Left lobe of liver (tissue), 2 donors: ENCODE data around the gene BAX. TPM values are rescaled to one million over a fixed set of nuclear protein-coding genes. Genes with fewer than 3 reads are reported as not detected.
A peak's percentile ranks its signal among the peaks of the same experiment; 100 is the strongest.

Experiments used
- ATAC-seq: fragments of 200-7000 bp; cut with Tn5 transposase; one replicate; pipeline ENCODE4 v1.9.1; 2020; ENCODE audit warnings: mild to moderate bottlenecking, moderate library complexity
- DNase-seq: peaks from one replicate; pipeline ENCODE4 v3.0.0-alpha.2; 2020; ENCODE audit warnings: low spot score
- total RNA-seq: library from RNA; stranded (reverse); gene quantifications from one replicate; pipeline ENCODE4 v1.2.1, GENCODE V29; 2021
- donor health status: DM: no; HTN: no; CAD: no; lungs with moderate emphysema.
- donor health status: DM: no; HTN: yes; CAD: no.

Gene BAX
- total RNA-seq, 1 donor from 2014 or later, result 18.9 TPM

DNA sequence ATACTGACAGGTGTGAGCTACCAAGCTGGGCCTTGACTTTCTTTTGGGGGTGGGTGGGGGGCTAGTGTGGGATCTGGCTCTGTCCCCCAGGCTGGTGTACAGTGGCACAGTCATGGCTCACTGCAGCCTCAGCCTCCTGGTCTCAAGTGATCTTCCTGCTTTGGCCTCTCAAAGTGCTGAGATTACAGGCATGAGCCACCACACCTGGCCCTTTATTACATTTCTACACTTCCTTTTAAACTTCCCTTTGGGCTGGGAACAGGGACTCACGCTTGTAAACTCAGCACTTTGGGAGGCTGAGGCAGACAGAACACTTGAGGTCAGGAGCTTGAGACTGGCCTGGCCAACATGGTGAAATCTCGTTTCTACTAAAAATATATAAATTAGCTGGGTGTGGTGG is 22.4 kb downstream of the BAX start:
- no peak for ATAC-seq
- no peak for DNase-seq

- ATAC-seq, result no peak
- DNase-seq, result no peak
These were observed 27.6 kb downstream of the BAX start for GRCh38 chr19:48982280-48982679.

DNA sequence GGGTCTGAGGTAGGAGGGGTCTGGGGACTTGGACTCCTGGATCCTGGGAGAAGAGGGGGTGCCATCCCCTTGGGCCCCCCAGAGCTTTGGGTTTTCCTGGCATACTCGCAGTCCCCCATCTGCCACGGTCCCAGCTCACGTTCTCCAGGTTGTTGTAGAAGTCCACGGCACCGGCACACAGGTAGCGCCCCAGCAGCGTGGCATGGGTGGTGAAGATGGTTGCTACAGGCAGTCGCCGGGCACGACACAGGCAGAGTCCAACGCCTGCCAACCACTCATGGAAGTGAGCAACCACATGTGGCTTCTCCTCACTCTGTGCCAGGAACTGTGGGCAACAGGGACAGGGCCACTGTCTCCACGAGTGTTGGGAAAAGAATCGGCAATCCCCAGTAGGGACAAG is 31.0 kb downstream of the BAX start:
- DNase-seq, result no peak
- no peak for ATAC-seq

DNA sequence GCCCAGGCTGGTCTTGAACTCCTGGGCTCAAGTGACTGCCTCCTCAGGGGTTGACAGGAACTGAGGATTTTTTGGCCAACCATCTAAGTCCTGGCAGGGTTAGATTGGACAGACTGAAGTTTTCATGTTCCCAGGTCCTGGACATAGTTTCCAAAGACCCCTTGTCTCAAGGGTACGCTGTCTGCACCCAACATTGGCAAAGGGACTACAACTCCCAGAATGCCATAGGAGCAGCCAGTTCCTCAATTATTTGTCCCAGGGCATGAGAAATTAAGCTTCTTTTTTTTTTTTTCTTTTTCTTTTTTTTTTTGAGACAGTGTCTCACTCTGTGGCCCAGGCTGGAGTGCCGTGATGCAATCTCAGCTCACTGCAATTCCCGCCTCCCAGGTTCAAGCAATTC is 31.5 kb downstream of the BAX start:
- DNase-seq (no peak), ATAC-seq (no peak)

- ATAC-seq (no peak), DNase-seq (no peak)
These were observed 32.6 kb downstream of the BAX start for GRCh38 chr19:48987323-48987722.

DNA sequence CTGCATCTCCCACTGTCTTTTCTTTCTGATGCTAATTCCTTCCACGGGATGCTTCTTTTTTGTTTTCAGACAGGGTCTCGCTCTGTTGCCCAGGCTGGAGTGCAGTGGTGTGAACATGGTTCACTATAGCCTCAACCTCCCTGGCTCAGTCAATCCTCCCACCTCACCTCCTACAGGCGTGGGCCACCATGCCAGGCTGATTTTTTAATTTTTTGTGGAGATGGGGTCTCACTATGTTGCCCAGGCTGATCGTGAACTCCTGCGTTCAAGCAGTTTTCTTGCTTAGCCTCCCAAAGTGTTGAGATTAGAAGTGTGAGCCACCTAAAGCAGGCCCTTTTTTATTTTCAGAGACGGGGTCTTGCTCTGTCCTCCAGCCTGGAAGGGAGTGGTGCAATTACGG is 33.6 kb downstream of the BAX start:
- ATAC-seq (no peak), DNase-seq (no peak)

GRCh38 chr19:48988860-48989259 is 34.2 kb downstream of the BAX start:
- ATAC-seq (no peak), DNase-seq (no peak)

DNA sequence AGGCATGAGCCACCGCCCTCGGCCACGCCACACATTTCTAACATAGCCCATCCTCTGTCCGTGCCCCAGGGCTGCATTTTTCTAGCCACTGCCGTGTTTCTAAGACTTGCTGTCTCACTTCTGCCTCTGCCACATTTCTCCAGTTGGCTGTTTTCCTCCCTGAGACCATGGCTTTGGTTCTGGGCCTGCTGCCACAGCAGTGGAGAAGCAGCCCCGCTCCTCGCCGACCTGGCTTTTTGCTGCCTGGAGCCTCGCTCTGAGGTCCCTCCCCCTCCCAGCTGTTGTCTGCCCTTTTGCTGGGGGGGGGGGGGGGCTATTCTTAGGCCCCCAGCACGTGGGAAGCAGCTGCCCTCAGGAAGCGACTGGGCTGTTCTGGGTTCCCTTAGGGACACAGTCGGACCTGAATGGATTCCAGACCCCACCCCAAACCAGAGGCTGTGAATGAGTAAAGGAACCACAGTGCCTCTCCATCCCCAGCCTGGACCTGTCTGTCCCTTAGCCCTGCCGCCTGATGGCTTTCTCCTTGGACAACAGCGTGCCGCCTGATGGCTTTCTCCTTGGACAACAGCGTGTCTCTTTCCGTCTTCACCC is 35.1 kb downstream of the BAX start:
- no peak for DNase-seq
- no peak for ATAC-seq

GRCh38 chr19:48990400-48990799 is 35.7 kb downstream of the BAX start:
- no peak for ATAC-seq
- no peak for DNase-seq

GRCh38 chr19:48991011-48991609 is 36.4 kb downstream of the BAX start:
- no peak for ATAC-seq
- DNase-seq, result no peak

DNA sequence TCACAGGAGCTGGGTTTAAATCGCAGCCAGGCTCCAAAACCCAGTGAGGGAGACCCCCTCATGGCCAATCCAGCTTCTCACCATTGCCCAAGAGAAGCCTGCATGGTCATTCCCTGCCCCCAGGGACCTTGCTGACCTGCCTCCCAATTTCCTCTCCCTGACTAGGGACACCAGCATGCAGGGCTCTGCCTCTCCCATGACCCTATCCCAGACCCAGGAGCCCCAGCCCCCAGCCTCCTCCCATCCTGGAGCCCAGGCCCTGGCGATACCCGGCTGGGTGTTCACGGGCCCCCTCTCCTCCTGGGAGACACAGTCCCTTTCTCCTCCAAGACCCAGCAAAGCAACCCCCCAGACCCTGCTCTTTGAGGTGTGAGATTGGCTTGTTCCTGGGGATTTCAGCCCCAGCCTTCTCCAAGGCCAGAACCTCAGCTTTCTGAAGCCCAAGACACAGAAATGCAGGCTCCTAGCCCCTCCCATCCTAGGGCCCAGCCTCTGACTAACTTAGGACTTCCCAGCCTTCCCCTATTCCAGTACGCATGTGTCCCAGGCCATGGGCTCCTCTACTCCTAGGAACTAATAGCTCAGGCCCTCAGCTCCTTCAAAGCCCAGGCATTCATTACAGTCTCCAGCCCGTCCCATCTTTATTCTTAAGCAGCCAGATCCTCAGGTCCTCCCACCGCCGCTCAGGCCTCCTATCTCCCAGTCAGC is 37.4 kb downstream of the BAX start:
- ATAC-seq, result peak; percentile 19
- DNase-seq, result peak; percentile 58

DNA sequence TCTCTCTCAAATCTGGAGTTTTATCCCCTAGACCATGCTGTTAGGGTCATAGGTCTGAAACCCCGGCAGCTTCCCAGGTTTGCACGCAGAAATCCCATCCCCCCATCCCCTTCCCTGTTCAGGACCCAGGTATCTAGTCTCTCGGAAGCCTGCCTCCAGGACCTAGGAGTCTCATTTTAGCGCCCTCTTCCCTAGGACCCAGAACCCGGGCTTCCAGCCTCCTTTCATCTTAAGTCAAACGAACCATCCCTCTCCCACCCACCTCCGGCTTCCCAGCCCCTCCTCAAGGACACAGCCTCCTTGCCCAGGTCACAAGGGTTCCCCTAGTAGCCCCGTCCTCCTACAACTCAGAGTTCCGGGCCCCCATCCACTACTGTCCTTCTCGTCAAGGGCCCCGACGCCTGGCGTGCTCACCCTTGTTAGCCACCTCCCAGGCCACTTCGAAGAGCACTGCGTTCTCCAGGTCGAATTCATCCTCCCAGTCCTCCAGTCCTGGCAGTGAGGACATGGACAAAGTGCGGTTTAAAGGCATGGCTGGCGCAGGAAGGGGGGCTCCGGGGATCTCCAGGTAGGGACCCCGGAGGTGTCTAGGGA is 38.0 kb downstream of the BAX start:
- DNase-seq, result peak; percentile 52
- peak; percentile 1 for ATAC-seq

- DNase-seq (peak; percentile 99), ATAC-seq (peak; percentile 89)
These were observed 38.7 kb downstream of the BAX start, which contains the start of the genes GYS1 and RUVBL2 for GRCh38 chr19:48993175-48994034. Gene GYS1, minus strand, starts transcription at chr19:48993309. Its CDS starts 197 bp downstream, at chr19:48993112. Gene RUVBL2, plus strand, starts transcription at chr19:48993887. Its CDS starts 25 bp downstream, at chr19:48993912.

DNA sequence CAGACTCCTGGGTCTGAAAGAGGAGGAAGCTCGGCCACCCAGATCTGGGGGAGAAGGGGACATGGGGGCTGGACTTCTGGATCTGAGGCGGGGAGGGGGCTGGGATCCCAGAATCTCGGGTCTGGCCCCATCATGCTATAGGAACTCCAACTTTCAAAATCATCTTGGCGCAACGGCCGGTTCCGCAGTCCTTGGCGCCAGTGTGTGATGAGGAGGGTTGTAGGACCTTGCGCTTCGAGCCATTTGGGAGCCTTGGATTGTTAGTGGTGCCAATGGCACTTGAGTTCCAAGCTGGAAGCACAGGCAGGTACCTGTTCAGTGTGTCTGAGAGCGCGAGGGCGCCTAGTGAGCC is 39.3 kb downstream of the BAX start:
- DNase-seq (no peak), ATAC-seq (no peak)

DNA sequence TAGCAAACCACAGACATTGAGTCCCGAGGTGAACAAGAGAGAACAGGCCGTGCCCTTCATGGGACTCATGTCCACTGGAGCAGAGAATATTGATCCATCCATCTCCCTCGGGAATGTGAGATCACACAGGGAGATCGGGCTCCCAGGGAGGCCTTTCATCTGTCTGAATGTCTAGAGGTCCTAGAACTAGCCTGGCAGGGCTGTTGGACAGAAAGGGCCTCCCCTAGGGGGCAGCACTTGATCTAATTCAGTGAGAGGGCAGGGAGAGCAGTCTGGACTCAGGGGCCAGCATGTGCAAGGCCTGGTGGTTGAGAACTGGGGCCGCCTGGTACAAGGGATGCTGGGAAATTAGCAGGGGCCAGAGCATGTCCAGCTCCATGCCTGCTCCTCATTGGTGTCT is 43.3 kb downstream of the BAX start:
- DNase-seq (no peak), ATAC-seq (no peak)

DNA sequence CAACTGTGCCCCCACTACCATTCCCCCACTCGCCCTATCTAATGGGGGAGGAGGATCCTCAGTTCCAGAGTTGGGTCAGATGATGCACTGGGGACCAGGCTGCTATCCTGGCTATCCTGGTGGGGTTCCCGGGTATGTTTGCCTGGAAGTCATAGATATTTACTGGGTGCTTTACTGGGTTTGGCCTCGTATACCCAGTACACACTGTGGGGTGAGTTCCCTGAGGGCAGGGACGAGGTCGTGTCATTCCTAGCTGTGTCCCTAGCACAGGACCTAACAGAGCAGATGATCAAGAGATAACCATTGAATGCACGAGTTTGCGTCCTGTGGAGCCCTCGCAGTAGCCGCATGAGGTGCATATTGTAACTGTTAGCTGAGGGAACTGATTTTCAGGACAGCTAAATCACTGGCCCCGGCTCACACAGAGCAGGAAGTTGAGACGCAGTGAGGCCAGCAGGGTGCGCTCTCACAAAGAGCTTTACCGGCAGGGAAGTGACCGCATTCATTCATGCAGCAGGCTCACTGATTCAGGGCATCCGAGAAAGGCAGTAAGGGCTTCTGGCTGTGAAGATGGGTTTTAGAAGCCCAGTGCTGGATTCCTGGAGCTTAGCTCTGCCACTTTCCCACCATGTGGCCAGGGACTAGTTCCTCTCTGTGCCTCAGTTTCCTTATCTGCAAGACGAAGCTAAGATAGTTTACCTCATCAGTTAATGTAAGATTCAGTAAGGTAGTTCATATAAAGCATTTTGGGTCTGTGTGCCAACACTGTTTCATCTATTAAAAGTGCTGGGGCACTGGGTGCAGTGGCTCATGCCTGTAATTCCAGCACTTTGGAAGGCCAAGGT is 45.0 kb downstream of the BAX start:
- DNase-seq (no peak), ATAC-seq (peak; percentile 66)

DNA sequence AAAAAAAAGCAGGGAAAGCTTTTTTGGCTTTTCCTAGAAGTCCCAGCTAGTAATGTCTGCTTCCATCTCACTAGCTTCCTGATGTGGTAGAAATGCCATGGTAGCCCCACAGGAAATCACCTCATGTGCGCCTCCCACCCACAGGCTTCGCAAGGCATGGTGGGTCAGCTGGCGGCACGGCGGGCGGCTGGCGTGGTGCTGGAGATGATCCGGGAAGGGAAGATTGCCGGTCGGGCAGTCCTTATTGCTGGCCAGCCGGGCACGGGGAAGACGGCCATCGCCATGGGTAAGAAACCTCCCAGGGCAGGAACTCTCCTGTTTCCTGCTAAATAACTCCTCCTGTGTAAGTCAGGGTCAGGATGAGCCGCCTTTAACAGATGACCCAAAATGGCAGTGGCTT is 49.5 kb downstream of the BAX start:
- no peak for ATAC-seq
- no peak for DNase-seq

DNA sequence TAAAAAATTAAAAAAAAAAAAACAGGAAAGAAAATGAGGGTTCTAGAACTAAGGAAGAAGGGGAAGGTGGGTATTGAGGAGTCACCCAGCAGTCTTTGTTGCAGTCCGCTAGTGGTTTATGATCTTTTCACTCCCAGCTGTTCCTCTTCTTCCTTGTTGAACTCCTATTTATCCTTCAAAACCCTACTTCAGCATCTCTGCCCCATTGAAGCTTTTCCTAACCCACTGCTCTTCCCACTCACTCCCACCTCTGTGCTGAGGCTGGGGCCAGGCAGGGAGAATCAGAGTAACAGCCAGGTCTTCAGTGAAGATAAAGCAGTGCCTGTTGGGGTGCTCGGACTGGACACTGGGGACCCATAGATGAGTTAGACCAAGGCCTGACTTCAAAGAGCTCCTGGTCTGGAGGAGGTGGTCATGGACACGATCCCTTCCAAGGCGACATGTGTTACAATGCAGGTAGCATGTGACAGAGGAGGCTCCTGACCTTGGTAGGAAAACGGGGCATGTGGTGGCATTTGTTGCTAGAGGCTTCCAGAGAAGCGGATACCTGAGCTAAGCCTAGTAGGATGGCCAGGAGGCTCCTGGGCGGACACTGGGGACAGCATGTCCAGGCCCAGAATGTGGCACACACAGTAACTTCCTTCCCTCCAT is 50.4 kb downstream of the BAX start:
- ATAC-seq, result no peak
- no peak for DNase-seq

DNA sequence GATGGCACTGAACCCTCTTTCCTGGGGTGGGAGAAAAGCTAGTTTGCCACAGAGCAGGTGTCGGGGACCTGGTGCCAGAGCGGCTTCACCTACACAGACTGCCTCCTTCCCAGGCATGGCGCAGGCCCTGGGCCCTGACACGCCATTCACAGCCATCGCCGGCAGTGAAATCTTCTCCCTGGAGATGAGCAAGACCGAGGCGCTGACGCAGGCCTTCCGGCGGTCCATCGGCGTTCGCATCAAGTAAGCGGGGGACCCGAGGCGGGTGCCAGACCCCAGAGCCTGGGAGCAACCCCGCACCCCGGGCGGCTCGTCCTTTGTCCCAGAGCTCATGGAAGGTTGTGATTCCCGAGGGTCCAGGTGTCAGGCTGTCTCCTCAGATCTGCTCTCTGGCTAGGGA is 52.2 kb downstream of the BAX start:
- ATAC-seq (no peak), DNase-seq (no peak)

- ATAC-seq (no peak), DNase-seq (no peak)
These were observed 55.2 kb downstream of the BAX start for GRCh38 chr19:49009828-49010227.
